Neural progenitor cell (in vitro differentiated cells): ENCODE measurements around the gene CNTN5. TPM values are rescaled to one million over a fixed set of nuclear protein-coding genes. Genes with fewer than 3 reads are reported as not detected.

ENCODE experiments used
- DNase-seq: peaks from one replicate; pipeline ENCODE4 v3.0.0-alpha.2; 2016; ENCODE audit warnings: low spot score
- H2AFZ ChIP-seq: fragments of 200-600 bp; sonication (generic); replicated peaks from 2 replicates; pipeline ENCODE4 v1.6.1; 2016; ENCODE audit warnings: antibody characterized with exemption
- H3F3A ChIP-seq: fragments of 200-600 bp; sonication (generic); 2 replicates; pipeline ENCODE4 v1.6.1; 2016; ENCODE audit warnings: antibody characterized with exemption, low read depth
- H3K27ac ChIP-seq: fragments of 200-600 bp; sonication (generic); 2 replicates; pipeline ENCODE4 v1.5.1; 2016; ENCODE audit warnings: mild to moderate bottlenecking
- H3K27me3 ChIP-seq: fragments of 200-600 bp; sonication (generic); 2 replicates; pipeline ENCODE4 v1.6.1; 2016; ENCODE audit warnings: mild to moderate bottlenecking, moderate library complexity
- H3K36me3 ChIP-seq: fragments of 200-600 bp; sonication (generic); 2 replicates; pipeline ENCODE4 v1.5.1; 2016
- H3K4me1 ChIP-seq: fragments of 200-600 bp; sonication (generic); 2 replicates; pipeline ENCODE4 v1.6.1; 2016; ENCODE audit warnings: mixed run types
- H3K4me2 ChIP-seq: fragments of 200-600 bp; sonication (generic); 2 replicates; pipeline ENCODE4 v1.6.1; 2016
- H3K4me3 ChIP-seq: fragments of 200-600 bp; sonication (generic); 2 replicates; pipeline ENCODE4 v1.5.1; 2016
- H3K79me2 ChIP-seq: fragments of 200-600 bp; sonication (generic); 2 replicates; pipeline ENCODE4 v1.6.1; 2016; ENCODE audit warnings: low read depth
- H3K9ac ChIP-seq: fragments of 200-600 bp; sonication (generic); 2 replicates; pipeline ENCODE4 v1.6.1; 2016
- H3K9me3 ChIP-seq: fragments of 200-600 bp; sonication (generic); 2 replicates; pipeline ENCODE4 v1.5.1; 2016; ENCODE audit warnings: low read depth
- H4K20me1 ChIP-seq: fragments of 200-600 bp; sonication (generic); 2 replicates; pipeline ENCODE4 v1.6.1; 2016; ENCODE audit warnings: low read depth
- H3K27ac Mint-ChIP-seq: 3 replicates; pipeline ENCODE4 v1.8.0; 2021; ENCODE audit warnings: mixed read lengths
- H3K27me3 Mint-ChIP-seq: 2 replicates; pipeline ENCODE4 v1.8.0; 2022; ENCODE audit warnings: low read depth, mild to moderate bottlenecking, inconsistent platforms, moderate library complexity, mixed read lengths; ENCODE audit not compliant: insufficient read depth
- H3K36me3 Mint-ChIP-seq: 3 replicates; pipeline ENCODE4 v1.8.0; 2021; ENCODE audit warnings: mixed read lengths
- H3K4me1 Mint-ChIP-seq: 3 replicates; pipeline ENCODE4 v1.8.0; 2021; ENCODE audit warnings: mixed read lengths
- H3K4me3 Mint-ChIP-seq: 3 replicates; pipeline ENCODE4 v1.8.0; 2021; ENCODE audit warnings: mild to moderate bottlenecking, moderate library complexity, mixed read lengths
- H3K9me3 Mint-ChIP-seq: 3 replicates; pipeline ENCODE4 v1.8.0; 2020; ENCODE audit warnings: mixed read lengths
- CTCF ChIP-seq: fragments of 200-600 bp; sonication (generic); IDR thresholded peaks from 2 replicates; pipeline ENCODE4 v1.5.1; 2017; ENCODE audit warnings: antibody characterized with exemption, mild to moderate bottlenecking
- EZH2 ChIP-seq: fragments of 200-600 bp; sonication (generic); IDR thresholded peaks from 2 replicates; pipeline ENCODE4 v1.6.1; 2017; ENCODE audit warnings: antibody characterized with exemption, mild to moderate bottlenecking, moderate library complexity
- EZH2phosphoT487 ChIP-seq: fragments of 200-600 bp; sonication (generic); IDR thresholded peaks from 2 replicates; pipeline ENCODE4 v1.6.1; 2017; ENCODE audit warnings: antibody characterized with exemption
- total RNA-seq: library from RNA; depleted of rRNA; stranded (reverse); fragments of >200 nt; gene quantifications from 2 replicates; pipeline ENCODE4 v1.2.3, GENCODE V29; 2015; ENCODE audit warnings: low replicate concordance

CNTN5 gene
- total RNA-seq, 1 donor from 2014 or later, result 0.19 TPM

- Histone ChIP-seq H3K9me3 (no peaks in the 10 kb centered on the region), H3K9ac (no peak overlapping the region), H3F3A (no peaks in the 10 kb centered on the region), H3K79me2 (no peaks in the 10 kb centered on the region), H4K20me1 (no peaks in the 10 kb centered on the region), H3K4me3 (no peak overlapping the region), H3K36me3 (no peaks in the 10 kb centered on the region), H3K27ac (no peak overlapping the region), H3K4me1 (no peaks in the 10 kb centered on the region), H3K4me2 (no peak overlapping the region), H2AFZ (no peak overlapping the region), H3K27me3 (no peaks in the 10 kb centered on the region)
- no peak overlapping the region for H3K27ac Mint-ChIP-seq
- no peak for DNase-seq
- no peak for TF ChIP-seq EZH2
- TF ChIP-seq EZH2phosphoT487, result no peak
- TF ChIP-seq CTCF, result no peak
- H3K27me3 Mint-ChIP-seq, result peaks cover 2% of the 10 kb centered on the region
- H3K4me3 Mint-ChIP-seq, result no peak overlapping the region
- H3K36me3 Mint-ChIP-seq, result no peaks in the 10 kb centered on the region
- H3K9me3 Mint-ChIP-seq, result no peaks in the 10 kb centered on the region
- H3K4me1 Mint-ChIP-seq, result no peaks in the 10 kb centered on the region
Measured at GRCh38 chr11:99320769-99321290, 300.1 kb downstream of the CNTN5 start.

- Mint-ChIP-seq H3K27ac (no peak overlapping the region), H3K9me3 (no peaks in the 10 kb centered on the region)
Measured at GRCh38 chr11:99325847-99326246, 305.1 kb downstream of the CNTN5 start.

GRCh38 chr11:99327066-99327465 is 306.3 kb downstream of the CNTN5 start:
- no peak overlapping the region for H3K27ac ChIP-seq
- H3K4me3 ChIP-seq, result no peak overlapping the region
- no peak overlapping the region for H3K4me2 ChIP-seq
- H3K36me3 ChIP-seq, result no peaks in the 10 kb centered on the region
- Mint-ChIP-seq H3K9me3 (no peaks in the 10 kb centered on the region), H3K27me3 (peaks cover 3% of the 10 kb centered on the region), H3K4me3 (no peak overlapping the region), H3K4me1 (peaks cover 2% of the 10 kb centered on the region), H3K36me3 (no peaks in the 10 kb centered on the region), H3K27ac (no peak overlapping the region)
- no peaks in the 10 kb centered on the region for H3F3A ChIP-seq
- no peaks in the 10 kb centered on the region for H3K9me3 ChIP-seq
- no peaks in the 10 kb centered on the region for H4K20me1 ChIP-seq
- H3K27me3 ChIP-seq, result no peaks in the 10 kb centered on the region
- DNase-seq, result no peak
- no peak overlapping the region for H3K9ac ChIP-seq
- H2AFZ ChIP-seq, result no peak overlapping the region
- H3K4me1 ChIP-seq, result no peaks in the 10 kb centered on the region
- H3K79me2 ChIP-seq, result no peaks in the 10 kb centered on the region
- TF ChIP-seq CTCF (no peak), EZH2phosphoT487 (no peak), EZH2 (no peak)

More at GRCh38 chr11:99325847-99326246, 305.1 kb downstream of the CNTN5 start:
- Histone ChIP-seq H3F3A (no peaks in the 10 kb centered on the region), H3K27ac (no peak overlapping the region), H3K36me3 (no peaks in the 10 kb centered on the region), H3K27me3 (no peaks in the 10 kb centered on the region), H3K9ac (no peak overlapping the region), H3K79me2 (no peaks in the 10 kb centered on the region), H3K9me3 (no peaks in the 10 kb centered on the region), H3K4me2 (no peak overlapping the region), H2AFZ (no peak overlapping the region), H3K4me1 (no peaks in the 10 kb centered on the region), H3K4me3 (no peak overlapping the region), H4K20me1 (no peaks in the 10 kb centered on the region)
- no peak for DNase-seq
- H3K4me3 Mint-ChIP-seq, result no peak overlapping the region
- no peaks in the 10 kb centered on the region for H3K4me1 Mint-ChIP-seq
- H3K27me3 Mint-ChIP-seq, result peaks cover 3% of the 10 kb centered on the region
- no peak for TF ChIP-seq EZH2
- no peak for TF ChIP-seq CTCF
- no peak for TF ChIP-seq EZH2phosphoT487
- H3K36me3 Mint-ChIP-seq, result no peaks in the 10 kb centered on the region
